Measurements from ENCODE around the gene MPDZ.

MPDZ gene

DNA sequence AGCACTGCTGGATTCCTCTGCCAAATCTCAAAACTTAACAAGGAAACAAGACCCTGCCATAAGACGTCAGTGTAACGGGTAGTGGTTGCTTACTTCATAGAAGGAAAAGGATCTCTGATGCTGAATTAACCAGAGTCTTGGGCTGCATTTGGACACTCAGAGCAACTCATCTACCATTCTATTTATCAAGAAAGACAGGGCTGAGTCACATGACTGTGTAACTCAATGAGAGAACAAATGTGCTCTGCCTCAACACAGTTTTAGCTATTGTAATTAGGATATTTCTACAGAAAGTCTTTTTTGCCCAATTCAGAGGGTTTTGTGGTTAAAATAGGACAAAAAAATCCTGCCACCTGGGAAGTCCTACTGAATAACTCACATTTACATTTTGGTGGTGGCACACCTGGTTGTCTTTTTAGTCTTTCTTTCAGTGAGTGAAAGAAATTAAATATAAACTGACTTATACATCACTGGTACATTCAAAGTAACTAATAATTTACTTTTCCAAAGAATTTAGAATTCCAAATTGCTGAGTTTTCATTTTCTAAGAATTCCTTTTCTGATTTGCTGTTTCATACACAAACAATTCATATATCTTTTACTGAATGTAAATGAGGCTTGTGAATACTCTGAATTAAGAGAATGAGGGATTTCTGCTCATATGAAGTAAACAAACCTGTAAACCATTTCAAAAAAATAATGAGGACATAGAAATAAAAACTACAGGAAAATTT is 104.4 kb downstream of the MPDZ start:
- DNase-seq, result no peak

DNA sequence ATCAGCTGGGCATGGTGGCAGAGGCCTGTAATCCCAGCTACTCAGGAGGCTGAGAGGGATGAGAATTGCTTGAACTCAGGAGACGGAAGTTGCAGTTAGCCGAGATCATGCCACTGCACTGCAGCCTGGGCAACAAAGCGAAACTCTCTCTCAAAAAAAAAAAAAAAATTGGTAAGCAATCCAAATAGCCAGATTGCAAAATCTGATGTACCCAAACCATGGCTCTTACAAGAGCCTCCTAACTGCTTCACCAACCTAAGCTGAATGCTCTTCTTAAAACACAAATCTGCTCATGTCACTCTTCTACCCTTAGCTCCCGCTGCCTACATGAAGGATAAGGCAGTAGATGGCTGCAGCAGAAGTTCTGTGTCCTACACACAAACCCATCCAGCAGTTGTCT is 105.9 kb downstream of the MPDZ start:
- DNase-seq, result no peak

GRCh38 chr9:13171261-13171660 is 108.2 kb downstream of the MPDZ start:
- no peak for DNase-seq

DNA sequence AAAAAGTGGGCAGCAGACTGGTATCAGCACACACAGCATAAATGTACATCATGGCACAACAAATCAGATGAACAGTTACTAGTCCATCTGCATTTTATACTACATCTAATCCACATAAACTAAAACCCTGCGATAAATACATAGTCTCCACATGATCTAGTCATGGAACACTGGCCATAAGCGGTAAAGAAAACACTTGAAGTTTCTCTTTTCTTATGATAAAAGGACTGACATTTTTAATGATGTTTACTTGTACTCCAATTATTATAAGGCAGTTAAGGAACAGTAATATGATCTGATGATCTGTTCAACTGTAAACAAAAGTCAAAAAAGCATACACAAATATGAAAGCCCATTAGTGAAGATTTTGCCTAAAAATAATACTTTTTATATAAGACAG is 112.5 kb downstream of the MPDZ start:
- DNase-seq, result no peak

DNA sequence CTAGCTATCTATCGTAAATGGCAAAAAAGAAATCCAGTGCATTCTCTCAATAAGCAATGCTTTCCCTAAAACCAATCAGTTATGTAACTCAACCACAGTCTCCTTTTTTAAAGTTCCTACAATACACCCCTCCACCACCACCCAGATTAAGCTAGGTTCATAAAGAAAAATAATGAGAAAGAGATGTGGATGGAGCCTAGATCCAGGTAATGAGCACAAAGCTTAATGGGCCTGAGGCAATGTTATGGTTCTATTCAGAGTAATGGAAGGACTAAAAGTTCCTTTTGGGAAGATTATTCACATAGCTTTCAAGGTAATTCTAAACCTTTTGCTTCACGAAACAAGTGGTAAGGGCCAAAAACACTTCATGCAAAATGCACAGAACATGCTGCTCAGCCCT is 113.5 kb downstream of the MPDZ start:
- no peak for DNase-seq

DNA sequence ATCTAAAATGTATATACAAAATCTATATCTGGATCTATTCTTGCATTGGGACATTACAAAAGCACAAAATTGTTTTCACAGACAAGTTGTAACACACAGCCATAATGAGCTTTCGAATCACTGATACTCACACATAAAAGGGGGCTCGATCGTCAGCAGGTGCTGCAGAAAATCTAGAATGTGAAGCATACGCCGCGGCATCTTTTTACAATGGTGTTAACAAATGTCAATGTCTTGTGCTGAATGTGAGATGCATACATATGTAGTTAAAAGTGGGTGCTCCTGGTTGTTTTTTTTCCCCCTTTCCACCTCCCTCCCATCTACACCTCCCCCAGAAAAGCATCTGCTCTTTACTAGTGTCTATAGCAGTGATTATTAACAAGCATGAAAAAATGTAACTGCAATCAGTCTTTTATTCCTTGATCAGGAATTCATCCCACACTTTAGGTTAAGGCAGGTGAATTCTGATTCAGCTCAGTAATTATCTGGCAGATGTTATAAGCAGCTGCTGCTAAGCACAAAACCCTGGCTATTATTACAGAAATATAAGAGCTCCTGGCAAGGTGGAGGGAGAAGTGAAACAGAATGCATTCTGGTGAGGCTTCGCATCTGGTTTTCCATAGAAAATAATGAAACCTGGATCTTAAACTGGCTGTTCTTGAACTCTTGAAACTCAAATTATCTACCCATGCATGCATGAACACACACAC is 114.1 kb downstream of the MPDZ start:
- DNase-seq, result no peak

- no peak for DNase-seq
Measured at GRCh38 chr9:13163946-13164345, 115.5 kb downstream of the MPDZ start.

GRCh38 chr9:13163287-13163686 is 116.2 kb downstream of the MPDZ start:
- DNase-seq, result no peak

DNA sequence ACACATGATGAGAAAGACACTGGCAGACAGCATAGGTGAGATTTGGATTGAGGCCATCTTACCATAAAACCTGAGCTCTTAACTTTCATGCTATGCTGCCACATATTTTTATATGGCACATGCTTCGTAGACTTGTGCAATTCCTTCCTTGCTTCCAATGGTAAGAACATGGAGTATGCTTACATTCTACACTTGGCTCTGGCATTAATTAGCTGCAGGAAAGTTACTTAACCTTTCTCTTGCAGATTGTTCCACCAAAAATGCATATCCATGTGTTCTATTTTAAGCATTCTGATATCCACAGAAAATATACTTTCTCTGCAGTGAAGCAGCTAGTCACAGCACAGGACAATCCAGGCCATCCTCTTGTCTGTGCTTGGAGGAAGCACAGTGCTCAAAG is 119.4 kb downstream of the MPDZ start:
- DNase-seq, result no peak

GRCh38 chr9:13158986-13159385 is 120.5 kb downstream of the MPDZ start:
- DNase-seq, result no peak

- DNase-seq, result no peak
Measured at GRCh38 chr9:13151489-13151888, 128.0 kb downstream of the MPDZ start.

- DNase-seq, result no peak
Measured at GRCh38 chr9:13149454-13149853, 130.0 kb downstream of the MPDZ start.

DNA sequence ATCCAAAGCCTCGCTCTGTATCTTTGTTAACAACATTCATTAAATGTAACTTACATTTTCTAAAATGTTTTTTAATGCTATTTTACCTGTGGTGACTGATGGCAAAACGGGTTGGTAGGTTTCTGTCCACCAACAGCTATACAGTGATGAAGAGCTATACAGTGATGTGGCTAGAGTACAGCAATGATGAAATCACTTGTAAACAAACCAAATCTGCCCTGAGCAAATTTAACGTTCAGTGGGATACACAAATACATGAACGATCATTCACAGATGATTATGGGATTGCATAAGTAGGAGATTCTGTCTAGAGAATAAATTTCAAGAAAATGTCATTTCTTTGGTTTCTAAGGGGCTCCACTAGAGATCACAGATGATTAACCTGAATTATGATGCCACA is 132.7 kb downstream of the MPDZ start:
- DNase-seq, result no peak

DNA sequence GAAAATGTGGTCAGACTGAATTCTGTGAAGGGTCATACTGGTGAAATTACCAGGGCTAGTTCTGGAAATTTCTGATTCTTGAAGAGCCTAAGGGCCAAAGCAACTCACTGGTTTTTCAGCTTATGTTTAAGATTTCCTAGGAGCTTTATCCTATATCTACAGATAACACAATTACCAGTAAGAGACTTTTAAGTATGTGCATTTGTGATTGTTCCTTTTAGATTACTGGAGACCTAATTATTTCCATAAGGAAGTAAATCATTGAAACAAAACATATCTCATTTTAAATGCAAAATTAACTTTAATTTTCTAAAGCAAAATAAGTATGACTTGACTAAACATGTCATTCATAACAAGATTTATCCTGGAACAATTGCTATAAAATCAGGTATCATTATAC is 134.2 kb downstream of the MPDZ start:
- DNase-seq, result no peak

DNA sequence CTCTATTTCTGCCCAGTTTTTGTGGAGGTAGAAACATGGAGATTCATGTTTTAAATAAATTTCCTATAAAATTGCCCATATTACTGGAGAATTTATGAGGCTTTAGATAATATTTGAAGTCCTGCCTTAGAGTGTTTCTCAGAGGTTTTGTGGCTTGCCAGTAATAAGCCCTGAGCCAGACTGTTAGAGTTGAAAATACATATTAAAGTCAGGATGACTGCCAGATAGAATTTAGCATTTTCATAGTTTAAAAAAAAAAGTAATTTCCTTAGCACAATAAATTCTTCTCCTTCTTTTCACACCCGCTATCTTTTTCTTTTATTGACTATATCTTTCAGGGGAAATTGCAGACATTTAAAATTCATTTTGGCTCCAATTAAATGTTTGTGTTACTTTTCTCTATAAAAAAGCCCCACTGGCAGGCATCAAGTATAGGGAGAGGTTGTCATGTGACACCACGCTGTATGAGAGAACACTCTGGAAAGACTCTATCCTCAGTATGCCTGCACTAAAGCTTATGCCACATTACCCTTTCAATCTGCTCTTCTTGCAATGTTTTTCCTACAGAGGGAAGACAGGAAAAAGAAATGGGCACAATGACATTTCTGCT is 135.2 kb downstream of the MPDZ start:
- DNase-seq, result no peak

DNA sequence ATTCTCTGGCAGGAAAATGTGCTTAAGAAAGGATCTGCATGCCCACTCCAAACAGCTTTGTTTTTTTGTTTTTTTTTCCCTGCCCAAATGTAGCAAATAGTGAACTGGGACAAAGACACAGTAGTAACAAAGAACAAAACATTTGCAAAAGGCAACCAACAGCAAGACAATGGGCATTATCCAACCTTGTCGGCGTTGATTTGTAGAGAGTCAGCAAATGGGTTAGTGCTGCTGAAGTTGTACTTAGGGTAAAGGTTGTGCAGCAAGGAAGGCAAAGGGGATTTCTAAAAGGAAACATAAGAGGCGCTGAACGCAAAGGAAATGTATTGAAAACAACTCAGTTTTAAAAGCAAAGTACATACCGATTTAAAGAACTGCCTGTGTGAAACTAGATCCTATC is 136.2 kb downstream of the MPDZ start:
- DNase-seq, result no peak

DNA sequence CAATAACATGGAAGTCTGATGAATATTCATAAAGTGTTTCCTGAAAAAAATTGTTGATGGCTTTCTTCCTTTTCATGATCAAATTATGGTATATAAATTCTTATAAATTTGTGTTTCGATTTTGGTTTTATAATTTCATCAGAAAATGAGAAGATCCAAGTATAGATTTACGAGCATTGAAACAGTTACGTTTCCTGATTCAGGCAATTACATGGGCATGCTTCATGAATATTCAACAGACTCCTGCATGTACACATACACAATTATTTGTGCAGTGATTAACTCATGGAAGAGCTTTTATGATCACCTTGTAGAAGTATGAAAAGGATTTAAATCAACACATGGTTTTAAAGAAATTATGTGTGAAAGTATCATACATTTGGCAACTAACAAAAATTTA is 136.7 kb downstream of the MPDZ start:
- no peak for DNase-seq

DNA sequence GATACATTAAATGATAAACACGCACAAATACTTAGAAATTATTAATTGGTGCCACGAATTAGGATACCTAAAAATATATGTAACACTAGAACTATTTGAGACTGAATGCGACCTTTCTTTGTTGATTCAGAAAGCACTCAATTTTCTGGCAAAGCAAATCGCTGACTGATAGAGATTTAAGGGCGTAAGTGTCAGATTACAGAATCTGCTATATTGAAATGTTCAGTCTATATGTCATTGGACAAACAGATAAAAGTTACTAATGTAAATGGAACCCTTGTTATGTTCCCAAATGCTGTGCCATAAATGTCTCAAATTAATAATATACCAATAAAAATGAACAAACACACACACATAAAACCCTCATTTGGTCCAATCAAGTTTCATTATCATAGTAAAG is 137.9 kb downstream of the MPDZ start:
- no peak for DNase-seq

DNA sequence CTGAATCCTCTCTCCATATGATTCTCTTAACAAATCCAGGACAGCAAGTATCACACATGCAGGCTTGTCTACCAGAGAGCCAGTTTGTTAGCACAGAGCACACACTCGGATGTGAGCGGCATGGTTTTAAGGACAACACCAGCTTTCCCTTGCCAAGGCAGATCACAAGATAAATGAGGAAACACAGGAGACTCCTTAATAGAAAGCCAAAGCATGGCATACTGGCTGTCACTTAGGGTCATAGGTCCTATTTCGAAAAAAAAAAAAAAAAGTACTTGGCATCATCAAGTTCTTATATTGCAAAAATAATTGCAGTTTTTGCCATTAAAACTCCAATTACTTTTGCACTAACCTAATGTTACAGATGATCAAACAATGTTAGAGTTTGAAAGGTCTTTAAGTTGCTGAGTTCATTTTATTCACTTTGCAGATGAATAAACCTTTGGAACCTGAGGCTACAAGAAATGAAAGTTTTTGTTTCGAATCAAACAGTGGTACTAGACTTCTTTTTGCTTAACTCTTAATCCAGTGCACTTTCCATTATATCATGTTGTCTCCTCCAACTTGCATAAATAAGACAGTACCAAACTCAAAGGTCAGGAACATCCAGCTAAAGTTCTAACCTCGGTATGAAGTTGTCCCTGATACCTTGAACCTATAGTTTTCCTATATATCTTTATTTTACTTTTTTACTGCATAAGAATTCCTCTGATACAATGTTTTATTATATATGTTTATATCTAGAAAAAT is 138.5 kb downstream of the MPDZ start:
- no peak for DNase-seq

DNA sequence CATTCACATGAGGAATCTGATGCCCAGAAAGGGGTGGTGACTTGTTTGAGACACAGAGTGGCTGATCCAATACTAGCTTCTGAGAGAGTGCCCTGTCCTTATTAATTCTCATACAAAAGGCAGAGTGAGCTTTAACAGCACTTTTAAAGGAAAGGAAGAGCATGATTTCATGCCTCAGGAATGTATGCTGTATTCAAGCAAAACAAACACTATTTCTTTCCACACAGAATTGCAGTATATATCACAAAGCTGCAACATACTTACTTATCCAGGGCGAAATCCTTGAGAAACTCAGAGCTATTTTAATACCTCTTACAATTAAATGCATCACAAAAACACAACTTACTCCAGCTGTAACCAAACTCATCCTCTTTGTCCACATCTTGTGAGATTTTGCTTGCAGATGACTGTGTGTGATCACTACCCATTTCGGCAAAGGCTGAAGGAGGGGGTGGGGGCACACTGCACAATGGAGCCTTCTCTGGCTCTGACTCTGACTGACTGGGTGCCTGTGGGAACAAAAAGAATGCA is 139.8 kb downstream of the MPDZ start:
- no peak for DNase-seq

GRCh38 chr9:13137426-13137825 is 142.1 kb downstream of the MPDZ start:
- DNase-seq, result no peak

- DNase-seq, result no peak
Measured at GRCh38 chr9:13131991-13132390, 147.5 kb downstream of the MPDZ start.

- no peak for DNase-seq
Measured at GRCh38 chr9:13131416-13131815, 148.1 kb downstream of the MPDZ start.

All from activated CD4-positive, alpha-beta T cell treated with anti-CD3 and anti-CD28 coated beads, Interleukin-2, amount 50 U/mL, for 4 hours (primary cell).